ENCODE results near the gene OR52E1. TPM values are rescaled to one million over a fixed set of nuclear protein-coding genes. Genes with fewer than 3 reads are reported as not detected.

The OR52E1 gene
- total and polyA plus RNA-seq, 9 of the 15 experiments (the other 6 are each of a cell fraction or from before 2014, with no cell fraction given): not detected

- no peak overlapping the region for H3K9ac ChIP-seq (ENCODE audit: insufficient read depth in 1 of 2, low read depth in 2 of 2, low read length in 2 of 2)
- ChIA-PET POLR2A (interaction anchor here (1.3 kb wide), 1 partner anchor 12 kb away, joined by 4 read pairs; no protein-coding TSS in a partner anchor), CTCF (ENCODE audit: low intra/inter-chr PET ratio) (no interaction called here)
- FAIRE-seq (no peak), ATAC-seq (no peak), DNase-seq (ENCODE audit: extremely low read depth in 1 of 4, low spot score in 3 of 4) (no peak)
- no peak overlapping the region for H3K4me3 ChIP-seq
- BruUV-seq (replicated peaks): no TSS peak
- H3K9me1 ChIP-seq (ENCODE audit: control insufficient read depth, insufficient read depth, low read length): no peaks in the 10 kb centered on the region
- no peak overlapping the region for H2AFZ ChIP-seq (ENCODE audit: low read depth, low read length)
- H3K36me3 ChIP-seq (ENCODE audit: control insufficient read depth, insufficient read depth, low read length): no peaks in the 10 kb centered on the region
- H3K9me3 ChIP-seq (replicated peaks; ENCODE audit: control insufficient read depth, insufficient read depth, low read depth, low read length): no peaks in the 10 kb centered on the region
- no peaks in the 10 kb centered on the region for H3K79me2 ChIP-seq (ENCODE audit: control insufficient read depth, insufficient read depth, low read length)
- no peak overlapping the region for H3K27ac ChIP-seq (ENCODE audit: extremely low read depth, low read depth, low read length)
- no peaks in the 10 kb centered on the region for H3K4me1 ChIP-seq (replicated peaks in 1 of 2; ENCODE audit: control insufficient read depth in 2 of 2, insufficient read depth in 2 of 2, low read length in 2 of 2)
- no peaks in the 10 kb centered on the region for H4K20me1 ChIP-seq (replicated peaks; ENCODE audit: control insufficient read depth, insufficient read depth, low read length)
- peaks cover 2 to 5% of the 10 kb centered on the region in 2 experiments; a peak in 2 of 5 replicates for H3K27me3 ChIP-seq (ENCODE audit: control insufficient read depth in 2 of 2, insufficient read depth in 2 of 2, low read length in 2 of 2)
- intact Hi-C loops (cut with micrococcal nuclease): no loop called here
- WGBS (ENCODE audit: insufficient coverage, low coverage, missing lambda C conversion rate): 0% methylated on average over 2 of the region's 2 CpGs
- in situ Hi-C loops (cut with MboI): no loop called here
- no peak overlapping the region for H3K4me2 ChIP-seq (ENCODE audit: insufficient read depth, low read length)
- TF ChIP-seq ZKSCAN1 (IDR thresholded peaks at IDR 0.05; ENCODE audit: low read depth, low read length) (no peak), L3MBTL2 (IDR thresholded peaks at IDR 0.05) (no peak), AFF4 (CRISPR knock-in tag; IDR thresholded peaks at IDR 0.05) (no peak), GABPB1 (CRISPR knock-in tag; IDR thresholded peaks at IDR 0.05) (no peak), ZNF518B (CRISPR knock-in tag; IDR thresholded peaks at IDR 0.05) (no peak), SRSF7 (optimal IDR thresholded peaks at IDR 0.05; ENCODE audit: low read depth, low read length) (no peak), SMAD1 (IDR thresholded peaks at IDR 0.05; ENCODE audit: low read depth, low read length, partially characterized antibody) (no peak), USF1 (CRISPR knock-in tag; IDR thresholded peaks at IDR 0.05) (no peak), SMAD4 (CRISPR knock-in tag; conservative IDR thresholded peaks at IDR 0.05) (no peak), ZNF644 (tag; IDR thresholded peaks at IDR 0.05; ENCODE audit: low read depth) (no peak), ZNF696 (CRISPR knock-in tag; conservative IDR thresholded peaks at IDR 0.05) (no peak), NFE2L1 (tag; IDR thresholded peaks at IDR 0.05; ENCODE audit: borderline replicate concordance, low read depth) (no peak), BCL6 (CRISPR knock-in tag; IDR thresholded peaks at IDR 0.05) (no peak), EWSR1 (IDR thresholded peaks at IDR 0.05; ENCODE audit: borderline replicate concordance, low read depth, partially characterized antibody) (no peak)
Measured at GRCh38 chr11:5036669-5037068, 32.7 kb upstream of the OR52E1 start.
